ENCODE results near the gene GPR62. TPM values are rescaled to one million over a fixed set of nuclear protein-coding genes. Genes with fewer than 3 reads are reported as not detected.

Gene GPR62
- total and polyA plus RNA-seq, 9 of the 15 experiments (the other 6 are each of a cell fraction or from before 2014, with no cell fraction given) = not detected

DNA sequence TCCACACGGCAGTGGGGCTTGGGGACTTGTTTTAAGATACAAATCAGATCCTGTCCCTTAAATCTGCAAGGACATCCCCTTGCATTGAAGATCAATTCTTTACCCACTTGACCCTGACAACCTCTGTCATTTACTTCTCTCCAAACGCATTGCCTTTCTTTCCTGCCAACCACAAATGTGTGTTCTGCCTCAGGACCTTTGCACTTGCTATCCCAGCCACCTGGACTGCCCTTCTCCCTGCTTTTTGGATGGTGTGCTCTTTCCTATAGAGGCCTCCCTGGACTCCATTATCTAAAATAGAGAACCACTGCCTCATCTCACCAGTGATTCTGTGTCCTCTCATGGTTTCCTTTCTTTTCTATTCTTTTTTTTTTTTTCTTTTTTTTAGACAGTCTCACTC, 42.0 kb downstream of the GPR62 start:
- Histone ChIP-seq H3K79me2 (ENCODE audit: control insufficient read depth, insufficient read depth, low read length) (peaks cover 34% of the 10 kb centered on the region), H3K4me1 (replicated peaks in 1 of 2; ENCODE audit: control insufficient read depth in 2 of 2, insufficient read depth in 2 of 2, low read length in 2 of 2) (peaks cover 32 to 43% of the 10 kb centered on the region in 2 experiments), H3K27me3 (ENCODE audit: control insufficient read depth in 2 of 2, insufficient read depth in 2 of 2, low read length in 2 of 2) (no peaks in the 10 kb centered on the region), H3K9ac (ENCODE audit: insufficient read depth in 1 of 2, low read depth in 2 of 2, low read length in 2 of 2) (no peak overlapping the region), H3K9me3 (replicated peaks; ENCODE audit: control insufficient read depth, insufficient read depth, low read depth, low read length) (0 out of 2 replicates have a peak, but pooled peaks cover 3% of the 10 kb centered on the region), H4K20me1 (replicated peaks; ENCODE audit: control insufficient read depth, insufficient read depth, low read length) (peaks cover 6% of the 10 kb centered on the region; the same call in 1 of the 2 replicates), H3K9me1 (ENCODE audit: control insufficient read depth, insufficient read depth, low read length) (no peaks in the 10 kb centered on the region), H2AFZ (ENCODE audit: low read depth, low read length) (no peak overlapping the region), H3K4me2 (ENCODE audit: insufficient read depth, low read length) (no peak overlapping the region), H3K36me3 (ENCODE audit: control insufficient read depth, insufficient read depth, low read length) (peaks cover 30% of the 10 kb centered on the region), H3K27ac (ENCODE audit: extremely low read depth, low read depth, low read length) (no peak overlapping the region), H3K4me3 (no peak overlapping the region)
- intact Hi-C loops (cut with micrococcal nuclease) (no loop called here), in situ Hi-C loops (cut with MboI) (no loop called here)
- TF ChIP-seq E2F4 (CRISPR knock-in tag; IDR thresholded peaks at IDR 0.05; ENCODE audit: low read depth) (no peak), BCOR (IDR thresholded peaks at IDR 0.05) (peak; percentile 75; the same call in 1 of the 2 replicates), RBM25 (IDR thresholded peaks at IDR 0.05; ENCODE audit: low read depth, low read length, severe bottlenecking) (peak; percentile 30), KDM1A (IDR thresholded peaks at IDR 0.05) (peak; percentile 32 to 37; a peak in 2 of 4 replicates), SMARCC2 (IDR thresholded peaks at IDR 0.05; ENCODE audit: low read depth) (no peak)
- FAIRE-seq (no peak), ATAC-seq (no peak), DNase-seq (ENCODE audit: extremely low read depth in 1 of 4, low spot score in 3 of 4) (no peak)
- POLR2A ChIA-PET = no interaction called here
- WGBS (ENCODE audit: insufficient coverage, low coverage, missing lambda C conversion rate) = 75% methylated on average over 2 of the region's 2 CpGs
- CTCF ChIA-PET (ENCODE audit: low intra/inter-chr PET ratio) = no interaction called here
- no TSS peak for BruUV-seq (replicated peaks)

Measured in K562 (cell line).